ENCODE data around the gene PIN1. TPM values are rescaled to one million over a fixed set of nuclear protein-coding genes. Genes with fewer than 3 reads are reported as not detected.

The PIN1 gene
- total and polyA plus RNA-seq, 2 of the 13 experiments (the other 11 are each of a cell fraction or from before 2014, with no cell fraction given): 31.9 to 72.0 TPM

- no peak for TF ChIP-seq PRDM4 (CRISPR knock-in tag; IDR thresholded peaks at IDR 0.05; ENCODE audit: borderline replicate concordance)
- TF ChIP-seq, protein P1, sequence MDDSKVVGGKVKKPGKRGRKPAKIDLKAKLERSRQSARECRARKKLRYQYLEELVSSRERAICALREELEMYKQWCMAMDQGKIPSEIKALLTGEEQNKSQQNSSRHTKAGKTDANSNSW (CRISPR knock-in tag; IDR thresholded peaks at IDR 0.05; ENCODE audit: borderline replicate concordance): peak; percentile 63; the same call in 1 of the 2 replicates
- peak; percentile 94 for TF ChIP-seq KAT8 (CRISPR knock-in tag; IDR thresholded peaks at IDR 0.05)
- peak; percentile 34; the same call in 1 of the 2 replicates for TF ChIP-seq CBFB (CRISPR knock-in tag; IDR thresholded peaks at IDR 0.05)
- no peak for TF ChIP-seq TMF1 (CRISPR knock-in tag; IDR thresholded peaks at IDR 0.05; ENCODE audit: low read depth)
- TF ChIP-seq ZNF431 (CRISPR knock-in tag; IDR thresholded peaks at IDR 0.05; ENCODE audit: borderline replicate concordance, low read depth): no peak; the same call in 1 of the 2 replicates
- no peak for TF ChIP-seq NFIB (CRISPR knock-in tag; IDR thresholded peaks at IDR 0.05; ENCODE audit: borderline replicate concordance)
- TF ChIP-seq SP1 (IDR thresholded peaks at IDR 0.05): no peak
- TF ChIP-seq SP1 (CRISPR knock-in tag; IDR thresholded peaks at IDR 0.05): peak; percentile 71
- TF ChIP-seq CSRNP1 (CRISPR knock-in tag; IDR thresholded peaks at IDR 0.05): peak; percentile 82; the same call in 1 of the 2 replicates
- TF ChIP-seq ZNF160 (CRISPR knock-in tag; IDR thresholded peaks at IDR 0.05): no peak
- TF ChIP-seq ZBTB7B (CRISPR knock-in tag; IDR thresholded peaks at IDR 0.05): peak; percentile 90
- TF ChIP-seq ZNF749 (CRISPR knock-in tag; IDR thresholded peaks at IDR 0.05; ENCODE audit: borderline replicate concordance): no peak
- no peak; the same call in 1 of the 2 replicates for TF ChIP-seq MIER3 (CRISPR knock-in tag; IDR thresholded peaks at IDR 0.05; ENCODE audit: borderline replicate concordance)
- no peak; the same call in 1 of the 2 replicates for TF ChIP-seq REPIN1 (CRISPR knock-in tag; IDR thresholded peaks at IDR 0.05; ENCODE audit: borderline replicate concordance, low read depth)
- TF ChIP-seq ZNF138 (CRISPR knock-in tag; IDR thresholded peaks at IDR 0.05; ENCODE audit: low read depth): no peak
- no peak for TF ChIP-seq TCF7 (IDR thresholded peaks at IDR 0.05; ENCODE audit: low read depth)
- no peak for TF ChIP-seq ZNF678 (CRISPR knock-in tag; IDR thresholded peaks at IDR 0.05)
- no peak for TF ChIP-seq CERS6 (CRISPR knock-in tag; IDR thresholded peaks at IDR 0.05)
- no peak for TF ChIP-seq ZFAT (CRISPR knock-in tag; conservative IDR thresholded peaks at IDR 0.05)
- no peak for TF ChIP-seq PLRG1 (conservative IDR thresholded peaks at IDR 0.05)
- TF ChIP-seq MXI1 (IDR thresholded peaks at IDR 0.05; ENCODE audit: borderline replicate concordance, low read depth, low read length): peak; percentile 80; the same call in 2 of the 3 replicates
- no peak for TF ChIP-seq ZMYM2 (CRISPR knock-in tag; IDR thresholded peaks at IDR 0.05)
- no peak for TF ChIP-seq CENPBD1 (CRISPR knock-in tag; IDR thresholded peaks at IDR 0.05; ENCODE audit: borderline replicate concordance, low read depth)
- no peak for TF ChIP-seq NR2F6 (IDR thresholded peaks at IDR 0.05)
- peak; percentile 46 for TF ChIP-seq NR2F6 (CRISPR knock-in tag; IDR thresholded peaks at IDR 0.05)
Measured at GRCh38 chr19:9818734-9819595, 16.2 kb upstream of the PIN1 start, which contains the start of gene FBXL12 (continued).
